GM13976 (cell line): ENCODE data around the gene SH3BP2.

Source experiments
- DNase-seq: peaks from one replicate; pipeline ENCODE4 v3.0.0; 2012; ENCODE audit warnings: low spot score
- CTCF ChIP-seq: IDR thresholded peaks from 2 replicates; pipeline ENCODE4 v1.5.1; 2012; ENCODE audit warnings: borderline replicate concordance, mild to moderate bottlenecking; ENCODE audit not compliant: insufficient read depth; ENCODE audit errors: extremely low read depth, missing control alignments, control extremely low read depth
- in situ Hi-C: fragments of 300-500 bp; cut with MboI; formaldehyde crosslinking; loops from one replicate; pipeline ENCODE4 v1.12.0; 2022; ENCODE audit warnings: low sequenced_read_pairs, mixed read lengths, inconsistent platforms; ENCODE audit not compliant: unreplicated experiment

SH3BP2 gene

GRCh38 chr4:2832309-2832980 lies 39.6 kb downstream of the SH3BP2 start:
- in situ Hi-C loops, result no loop called here
- TF ChIP-seq CTCF, result no peak
- peak; percentile 87 for DNase-seq

GRCh38 chr4:2832981-2833670 lies 40.2 kb downstream of the SH3BP2 start:
- no peak for DNase-seq
- TF ChIP-seq CTCF, result no peak
- in situ Hi-C loops, result no loop called here

- in situ Hi-C loops, result no loop called here
- TF ChIP-seq CTCF, result no peak
- no peak for DNase-seq
Observed at GRCh38 chr4:2833671-2834000, 40.8 kb downstream of the SH3BP2 start.

GRCh38 chr4:2834001-2834921 lies 41.4 kb downstream of the SH3BP2 start:
- TF ChIP-seq CTCF, result no peak
- in situ Hi-C loops, result no loop called here
- DNase-seq, result peak; percentile 42

GRCh38 chr4:2835978-2836377 lies 43.1 kb downstream of the SH3BP2 start:
- in situ Hi-C loops, result no loop called here
- no peak for TF ChIP-seq CTCF
- no peak for DNase-seq

- in situ Hi-C loops, result no loop called here
- TF ChIP-seq CTCF, result no peak
Observed at GRCh38 chr4:2836391-2836859, 43.5 kb downstream of the SH3BP2 start.

More at GRCh38 chr4:2836391-2836859, 43.5 kb downstream of the SH3BP2 start:
- DNase-seq, result no peak
